ENCODE data around the gene DECR2.

Gene DECR2

DNA sequence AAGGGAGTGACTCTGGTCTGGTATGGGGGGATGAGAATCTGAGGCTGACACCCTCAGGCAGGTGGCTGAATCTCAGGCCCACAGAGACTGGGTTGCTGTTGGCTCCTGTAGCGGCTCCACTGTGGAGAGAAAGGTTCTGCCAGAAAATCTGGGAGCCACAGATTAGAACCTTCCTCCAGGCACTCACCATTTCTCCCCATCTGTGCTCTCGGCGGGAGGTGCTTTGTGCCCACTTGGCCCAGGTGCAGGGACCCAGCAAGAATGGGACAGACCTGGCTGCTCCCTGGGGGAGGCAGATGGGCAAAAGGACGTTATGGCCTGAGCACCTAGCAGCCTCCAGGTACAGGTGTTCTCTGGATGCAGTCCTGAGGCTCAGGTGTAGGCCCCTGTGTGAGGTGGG lies 43.9 kb downstream of the DECR2 start:
- no peak overlapping the region for H3K23ac ChIP-seq (ENCODE audit: low read length)
- no peak overlapping the region for H2AK5ac ChIP-seq (ENCODE audit: low read length)
- no peak overlapping the region for H3K14ac ChIP-seq (ENCODE audit: low read length)
- peaks cover 4 to 7% of the 10 kb centered on the region in 2 experiments for H3K4me1 ChIP-seq (ENCODE audit: control insufficient read depth in 1 of 2, insufficient read depth in 2 of 2, low read length in 2 of 2)
- no peaks in the 10 kb centered on the region for H3K36me3 ChIP-seq (ENCODE audit: control insufficient read depth in 1 of 2, insufficient read depth in 2 of 2, low read length in 2 of 2)
- no peak overlapping the region for H4K91ac ChIP-seq (ENCODE audit: low read depth, low read length)
- H4K12ac ChIP-seq (ENCODE audit: low read depth, low read length) = no peak overlapping the region
- H3K9ac ChIP-seq (ENCODE audit: low read length) = no peak overlapping the region
- no peak overlapping the region for H4K8ac ChIP-seq (ENCODE audit: low read depth, low read length)
- no peaks in the 10 kb centered on the region for H3K27me3 ChIP-seq (ENCODE audit: insufficient read depth, low read length)
- no peak for DNase-seq
- peak overlapping the region; percentile 61 for H3K18ac ChIP-seq (ENCODE audit: low read length)
- H3K4me2 ChIP-seq (ENCODE audit: low read length) = no peak overlapping the region
- no peaks in the 10 kb centered on the region for H3K79me2 ChIP-seq (ENCODE audit: control insufficient read depth, insufficient read depth, low read length, poor library complexity)
- H3K79me1 ChIP-seq (ENCODE audit: low read length) = no peaks in the 10 kb centered on the region
- H3K4ac ChIP-seq (ENCODE audit: low read depth, low read length) = peak overlapping the region; percentile 24
- no peak overlapping the region for H3K27ac ChIP-seq (ENCODE audit: low read depth, low read length)
- no peak overlapping the region for H3K4me3 ChIP-seq (ENCODE audit: low read depth, low read length)
- no peak overlapping the region for H2BK5ac ChIP-seq (ENCODE audit: low read depth, low read length, poor library complexity)
- WGBS (ENCODE audit: extremely low coverage, insufficient coverage, insufficient read length) = no CpG with 5 or more reads among the region's 4 CpGs
- no peak overlapping the region for H2AFZ ChIP-seq (ENCODE audit: insufficient read depth, low read length, poor library complexity)
- no peak overlapping the region for H2BK120ac ChIP-seq (ENCODE audit: insufficient read depth, low read length, poor library complexity)
- H3K9me3 ChIP-seq (ENCODE audit: insufficient read depth, low read depth, low read length) = no peaks in the 10 kb centered on the region
- no peak overlapping the region for H2BK12ac ChIP-seq (ENCODE audit: low read length)

- H3K18ac ChIP-seq (ENCODE audit: low read length) = no peak overlapping the region
- no peaks in the 10 kb centered on the region for H3K36me3 ChIP-seq (ENCODE audit: control insufficient read depth in 1 of 2, insufficient read depth in 2 of 2, low read length in 2 of 2)
- H3K4me2 ChIP-seq (ENCODE audit: low read length) = no peak overlapping the region
- no peak overlapping the region for H3K14ac ChIP-seq (ENCODE audit: low read length)
- H4K91ac ChIP-seq (ENCODE audit: low read depth, low read length) = no peak overlapping the region
- H3K4me3 ChIP-seq (ENCODE audit: low read depth, low read length) = no peak overlapping the region
- H4K12ac ChIP-seq (ENCODE audit: low read depth, low read length) = no peak overlapping the region
- H3K27ac ChIP-seq (ENCODE audit: low read depth, low read length) = no peak overlapping the region
- no peaks in the 10 kb centered on the region for H3K27me3 ChIP-seq (ENCODE audit: insufficient read depth, low read length)
- H4K8ac ChIP-seq (ENCODE audit: low read depth, low read length) = no peak overlapping the region
- no peak overlapping the region for H2BK12ac ChIP-seq (ENCODE audit: low read length)
- no peak overlapping the region for H3K4ac ChIP-seq (ENCODE audit: low read depth, low read length)
- no peak overlapping the region for H2AK5ac ChIP-seq (ENCODE audit: low read length)
- H2BK120ac ChIP-seq (ENCODE audit: insufficient read depth, low read length, poor library complexity) = no peak overlapping the region
- no peaks in the 10 kb centered on the region for H3K79me1 ChIP-seq (ENCODE audit: low read length)
- H2AFZ ChIP-seq (ENCODE audit: insufficient read depth, low read length, poor library complexity) = no peak overlapping the region
- H3K79me2 ChIP-seq (ENCODE audit: control insufficient read depth, insufficient read depth, low read length, poor library complexity) = no peaks in the 10 kb centered on the region
- H3K9me3 ChIP-seq (ENCODE audit: insufficient read depth, low read depth, low read length) = no peaks in the 10 kb centered on the region
- H2BK5ac ChIP-seq (ENCODE audit: low read depth, low read length, poor library complexity) = no peak overlapping the region
- no CpG with 5 or more reads among the region's 8 CpGs for WGBS (ENCODE audit: extremely low coverage, insufficient coverage, insufficient read length)
- no peak overlapping the region for H3K9ac ChIP-seq (ENCODE audit: low read length)
- no peak for DNase-seq
- H3K4me1 ChIP-seq (ENCODE audit: control insufficient read depth in 1 of 2, insufficient read depth in 2 of 2, low read length in 2 of 2) = no peaks in the 10 kb centered on the region
- H3K23ac ChIP-seq (ENCODE audit: low read length) = no peak overlapping the region
Observed at GRCh38 chr16:450385-450784, 48.7 kb downstream of the DECR2 start.

DNA sequence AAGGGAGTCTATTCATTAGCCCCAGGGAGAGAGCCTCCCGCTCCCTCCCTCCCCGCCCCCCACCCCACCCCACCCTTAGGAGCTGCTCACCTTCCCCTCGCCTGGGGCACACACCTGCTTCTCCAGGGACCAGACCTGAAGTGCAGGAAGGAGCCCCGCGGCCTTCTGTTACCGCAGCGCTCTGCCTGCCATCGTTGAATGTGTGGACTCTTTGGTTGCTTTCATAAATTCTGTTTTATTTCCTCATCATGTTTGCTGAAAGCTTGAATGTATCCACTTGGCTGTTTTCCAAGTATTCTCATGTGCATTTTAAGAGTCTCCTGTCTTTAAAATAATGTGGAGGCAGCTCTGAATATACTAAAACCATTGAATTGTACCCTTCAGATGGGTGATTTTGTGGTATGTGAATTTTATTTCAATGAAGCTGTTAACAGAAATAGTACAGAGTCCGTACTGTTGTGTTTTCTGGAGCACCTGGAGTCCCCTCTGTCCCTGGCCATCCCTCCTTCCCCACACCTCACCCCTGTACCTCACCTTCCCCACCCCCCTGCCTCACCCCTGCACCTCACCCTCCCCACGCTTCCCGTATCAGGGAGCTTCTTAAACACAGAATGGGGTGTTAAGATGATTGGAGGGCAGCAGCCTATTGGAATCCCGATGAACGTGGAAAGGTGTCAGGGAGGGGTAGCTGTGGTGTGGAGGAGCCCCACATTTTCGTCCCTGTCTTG lies 49.3 kb downstream of the DECR2 start:
- H2AFZ ChIP-seq (ENCODE audit: insufficient read depth, low read length, poor library complexity) = no peak overlapping the region
- H2BK12ac ChIP-seq (ENCODE audit: low read length) = no peak overlapping the region
- no peak overlapping the region for H2BK5ac ChIP-seq (ENCODE audit: low read depth, low read length, poor library complexity)
- H2BK120ac ChIP-seq (ENCODE audit: insufficient read depth, low read length, poor library complexity) = no peak overlapping the region
- no peaks in the 10 kb centered on the region for H3K9me3 ChIP-seq (ENCODE audit: insufficient read depth, low read depth, low read length)
- H3K9ac ChIP-seq (ENCODE audit: low read length) = no peak overlapping the region
- no peaks in the 10 kb centered on the region for H3K36me3 ChIP-seq (ENCODE audit: control insufficient read depth in 1 of 2, insufficient read depth in 2 of 2, low read length in 2 of 2)
- H3K27ac ChIP-seq (ENCODE audit: low read depth, low read length) = no peak overlapping the region
- no peaks in the 10 kb centered on the region for H3K79me1 ChIP-seq (ENCODE audit: low read length)
- H3K4me3 ChIP-seq (ENCODE audit: low read depth, low read length) = no peak overlapping the region
- H4K12ac ChIP-seq (ENCODE audit: low read depth, low read length) = no peak overlapping the region
- H2AK5ac ChIP-seq (ENCODE audit: low read length) = no peak overlapping the region
- H3K79me2 ChIP-seq (ENCODE audit: control insufficient read depth, insufficient read depth, low read length, poor library complexity) = no peaks in the 10 kb centered on the region
- no peak overlapping the region for H3K14ac ChIP-seq (ENCODE audit: low read length)
- no peaks in the 10 kb centered on the region for H3K27me3 ChIP-seq (ENCODE audit: insufficient read depth, low read length)
- H3K23ac ChIP-seq (ENCODE audit: low read length) = no peak overlapping the region
- H4K91ac ChIP-seq (ENCODE audit: low read depth, low read length) = no peak overlapping the region
- H3K18ac ChIP-seq (ENCODE audit: low read length) = peak overlapping the region; percentile 59
- no peak overlapping the region for H3K4ac ChIP-seq (ENCODE audit: low read depth, low read length)
- no peak for DNase-seq
- no peak overlapping the region for H3K4me2 ChIP-seq (ENCODE audit: low read length)
- H3K4me1 ChIP-seq (ENCODE audit: control insufficient read depth in 1 of 2, insufficient read depth in 2 of 2, low read length in 2 of 2) = no peaks in the 10 kb centered on the region
- H4K8ac ChIP-seq (ENCODE audit: low read depth, low read length) = no peak overlapping the region
- WGBS (ENCODE audit: extremely low coverage, insufficient coverage, insufficient read length) = no CpG with 5 or more reads among the region's 14 CpGs

DNA sequence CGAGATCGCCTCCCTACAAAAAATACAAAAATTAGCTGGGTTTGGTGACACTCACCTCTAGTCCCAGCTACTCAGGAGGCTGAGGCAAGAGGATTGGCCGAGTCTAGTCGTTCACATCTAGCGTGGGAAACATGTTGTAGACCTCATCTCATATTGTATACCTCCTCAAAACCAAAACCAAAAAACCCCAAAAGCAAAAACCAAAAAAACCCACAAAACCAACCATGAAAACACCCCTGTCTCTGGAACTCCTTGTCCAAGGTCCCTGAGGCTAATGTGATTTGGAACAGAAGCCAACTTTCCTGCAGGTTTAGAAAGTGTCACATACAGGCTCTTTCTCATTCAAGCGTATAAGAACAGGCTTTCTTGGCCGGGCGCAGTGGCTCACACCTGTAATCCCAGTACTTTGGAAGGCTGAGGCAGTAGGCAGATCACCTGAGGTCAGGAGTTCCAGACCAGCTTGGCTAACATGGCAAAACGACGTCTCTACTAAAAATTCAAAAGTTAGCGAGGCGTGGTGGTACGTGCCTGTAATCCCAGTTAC lies 52.8 kb downstream of the DECR2 start:
- H4K12ac ChIP-seq (ENCODE audit: low read depth, low read length) = no peak overlapping the region
- H3K4ac ChIP-seq (ENCODE audit: low read depth, low read length) = no peak overlapping the region
- peaks cover 4% of the 10 kb centered on the region for H3K79me2 ChIP-seq (ENCODE audit: control insufficient read depth, insufficient read depth, low read length, poor library complexity)
- no peak overlapping the region for H2AK5ac ChIP-seq (ENCODE audit: low read length)
- H3K4me3 ChIP-seq (ENCODE audit: low read depth, low read length) = no peak overlapping the region
- no peaks in the 10 kb centered on the region for H3K27me3 ChIP-seq (ENCODE audit: insufficient read depth, low read length)
- H3K9ac ChIP-seq (ENCODE audit: low read length) = no peak overlapping the region
- no peak overlapping the region for H2AFZ ChIP-seq (ENCODE audit: insufficient read depth, low read length, poor library complexity)
- H3K23ac ChIP-seq (ENCODE audit: low read length) = no peak overlapping the region
- no peak overlapping the region for H2BK120ac ChIP-seq (ENCODE audit: insufficient read depth, low read length, poor library complexity)
- H2BK5ac ChIP-seq (ENCODE audit: low read depth, low read length, poor library complexity) = no peak overlapping the region
- H4K91ac ChIP-seq (ENCODE audit: low read depth, low read length) = no peak overlapping the region
- H3K36me3 ChIP-seq (ENCODE audit: control insufficient read depth in 1 of 2, insufficient read depth in 2 of 2, low read length in 2 of 2) = no peaks in the 10 kb centered on the region
- H3K18ac ChIP-seq (ENCODE audit: low read length) = no peak overlapping the region
- no peak overlapping the region for H3K27ac ChIP-seq (ENCODE audit: low read depth, low read length)
- WGBS (ENCODE audit: extremely low coverage, insufficient coverage, insufficient read length) = no CpG with 5 or more reads among the region's 13 CpGs
- no peak for DNase-seq
- peaks cover 9 to 10% of the 10 kb centered on the region in 2 experiments for H3K4me1 ChIP-seq (ENCODE audit: control insufficient read depth in 1 of 2, insufficient read depth in 2 of 2, low read length in 2 of 2)
- no peak overlapping the region for H3K14ac ChIP-seq (ENCODE audit: low read length)
- H3K4me2 ChIP-seq (ENCODE audit: low read length) = no peak overlapping the region
- no peak overlapping the region for H4K8ac ChIP-seq (ENCODE audit: low read depth, low read length)
- H2BK12ac ChIP-seq (ENCODE audit: low read length) = no peak overlapping the region
- H3K9me3 ChIP-seq (ENCODE audit: insufficient read depth, low read depth, low read length) = no peaks in the 10 kb centered on the region
- H3K79me1 ChIP-seq (ENCODE audit: low read length) = peaks cover 5% of the 10 kb centered on the region
